Keratinocyte (primary cell): ENCODE measurements around the gene AP1S3. TPM values are rescaled to one million over a fixed set of nuclear protein-coding genes. Genes with fewer than 3 reads are reported as not detected.
"Not testable (repeated sequence)": the region's sequence is repeated elsewhere in the genome, so short reads cannot be mapped to it uniquely, and the experiment has no call there.

Experiments used
- DNase-seq: peaks from one replicate; pipeline ENCODE4 v3.0.0-alpha.2; 2011; ENCODE audit warnings: low read depth, missing footprints, low spot score
- FAIRE-seq: peaks from 2 replicates; lab custom pipeline; 2011; peaks lifted over from hg19 to GRCh38; lab: Jason Lieb, UNC
- H2AFZ ChIP-seq: 2 replicates; pipeline ENCODE4 v1.6.0; 2012; ENCODE audit warnings: low read length, control low read depth, inconsistent platforms; ENCODE audit not compliant: control insufficient read depth
- H3K27ac ChIP-seq: 2 replicates; pipeline ENCODE4 v1.5.1; 2011; ENCODE audit warnings: low read length; ENCODE audit not compliant: control insufficient read depth, insufficient read depth
- H3K27me3 ChIP-seq: 3 replicates; pipeline ENCODE4 v1.6.0; 2011; ENCODE audit warnings: low read length; ENCODE audit not compliant: control insufficient read depth, insufficient read depth; ENCODE audit errors: extremely low read depth
- H3K36me3 ChIP-seq, 2 experiments: 2 replicates in 1 of 2; 3 replicates in 1 of 2; pipeline ENCODE4 v1.5.1; 2011; ENCODE audit warnings: low read length in 2 of 2, mild to moderate bottlenecking in 1 of 2; ENCODE audit not compliant: control insufficient read depth in 2 of 2, insufficient read depth in 2 of 2; ENCODE audit errors: extremely low read depth in 1 of 2
- H3K4me1 ChIP-seq: 3 replicates; pipeline ENCODE4 v1.5.1; 2011; ENCODE audit warnings: low read length; ENCODE audit not compliant: control insufficient read depth, insufficient read depth; ENCODE audit errors: extremely low read depth
- H3K4me2 ChIP-seq: 3 replicates; pipeline ENCODE4 v1.6.0; 2011; ENCODE audit warnings: low read depth, low read length; ENCODE audit not compliant: control insufficient read depth, insufficient read depth; ENCODE audit errors: extremely low read depth
- H3K4me3 ChIP-seq, 3 experiments: fragments of 200-600 bp in 1 of 3; sonication (generic) in 1 of 3; 2 replicates in 2 of 3; 3 replicates in 1 of 3; pipeline ENCODE4 v1.5.1; 2011 to 2016; ENCODE audit warnings: low read length in 3 of 3, mild to moderate bottlenecking in 3 of 3, control low read depth in 2 of 3, inconsistent platforms in 1 of 3, low read depth in 1 of 3, mixed read lengths in 1 of 3, mixed run types in 1 of 3, moderate library complexity in 1 of 3; ENCODE audit not compliant: control insufficient read depth in 2 of 3, insufficient read depth in 2 of 3; ENCODE audit errors: extremely low read depth in 1 of 3
- H3K79me2 ChIP-seq: 2 replicates; pipeline ENCODE4 v1.6.0; 2012; ENCODE audit warnings: low read length; ENCODE audit not compliant: control insufficient read depth, insufficient read depth
- H3K9ac ChIP-seq: 3 replicates; pipeline ENCODE4 v1.6.0; 2011; ENCODE audit warnings: low read length; ENCODE audit not compliant: control insufficient read depth, insufficient read depth; ENCODE audit errors: extremely low read depth
- H3K9me1 ChIP-seq: 3 replicates; pipeline ENCODE4 v1.6.0; 2011; ENCODE audit warnings: low read length; ENCODE audit not compliant: control insufficient read depth, insufficient read depth; ENCODE audit errors: extremely low read depth
- H3K9me3 ChIP-seq: 2 replicates; pipeline ENCODE4 v1.5.1; 2012; ENCODE audit warnings: low read depth, low read length; ENCODE audit not compliant: control insufficient read depth
- H4K20me1 ChIP-seq: 3 replicates; pipeline ENCODE4 v1.6.0; 2011; ENCODE audit warnings: low read length; ENCODE audit not compliant: control insufficient read depth, insufficient read depth; ENCODE audit errors: extremely low read depth
- CTCF ChIP-seq, 3 experiments: IDR thresholded peaks in 1 of 3; conservative IDR thresholded peaks in 1 of 3; optimal IDR thresholded peaks in 1 of 3; 2 replicates in 2 of 3; 3 replicates in 1 of 3; pipeline versions ENCODE3 to v1.5.1; 2011; ENCODE audit warnings: low read length in 3 of 3, mild to moderate bottlenecking in 3 of 3, moderate library complexity in 2 of 3, control low read depth in 1 of 3, inconsistent platforms in 1 of 3; ENCODE audit not compliant: insufficient read depth in 2 of 3; ENCODE audit errors: extremely low read depth in 1 of 3
- EZH2 ChIP-seq: IDR thresholded peaks from one replicate; pipeline ENCODE4 v1.6.1; 2012; ENCODE audit warnings: inconsistent platforms, mild to moderate bottlenecking, low read length, moderate library complexity
- dilution Hi-C: fragments of 300-500 bp; cut with MboI; formaldehyde crosslinking; loops from one replicate; pipeline ENCODE4 v1.7.0; 2020; ENCODE audit warnings: low sequenced_read_pairs; ENCODE audit not compliant: extremely low pct_ligation_motif_present
- polyA plus RNA-seq, 5 experiments: library from polyadenylated mRNA; depleted of rRNA in 3 of 5; stranded (reverse) in 3 of 5; stranded (forward) in 1 of 5; unstranded in 1 of 5; fragments of >200 nt; gene quantifications; 1 replicate in 1 of 5; 2 replicates in 3 of 5; 3 replicates in 1 of 5; pipeline versions ENCODE4 v1.2.1 to v1.2.3, GENCODE V29; 2011 to 2012; ENCODE audit warnings: missing spikeins in 2 of 5, low read depth in 1 of 5, low replicate concordance in 1 of 5

AP1S3 gene
- polyA plus RNA-seq, 1 donor (not counting 4 experiments of a cell fraction or from before 2014, with no cell fraction given) = 33.7 TPM

GRCh38 chr2:223764796-223765195 is 72.6 kb downstream of the AP1S3 start:
- H3K9ac ChIP-seq = no peak overlapping the region
- H3K36me3 ChIP-seq = peaks cover 4 to 6% of the 10 kb centered on the region in 2 experiments
- no peak overlapping the region for H3K4me2 ChIP-seq
- no peaks in the 10 kb centered on the region for H3K9me1 ChIP-seq
- TF ChIP-seq CTCF (optimal IDR thresholded peaks at IDR 0.05 in 1 of 3, IDR thresholded peaks at IDR 0.05 in 1 of 3, conservative IDR thresholded peaks at IDR 0.05 in 1 of 3; ENCODE audit: extremely low read depth in 1 of 3, insufficient read depth in 2 of 3, low read length in 3 of 3) = no peak
- no peak for TF ChIP-seq EZH2
- FAIRE-seq = no peak
- no peaks in the 10 kb centered on the region for H3K79me2 ChIP-seq
- H2AFZ ChIP-seq = no peak overlapping the region
- no peaks in the 10 kb centered on the region for H3K27me3 ChIP-seq
- dilution Hi-C loops = no loop called here
- peaks cover 20% of the 10 kb centered on the region for H3K4me1 ChIP-seq
- no peaks in the 10 kb centered on the region for H4K20me1 ChIP-seq
- DNase-seq = no peak
- H3K9me3 ChIP-seq = no peaks in the 10 kb centered on the region
- no peak overlapping the region for H3K27ac ChIP-seq
- H3K4me3 ChIP-seq = no peak overlapping the region

GRCh38 chr2:223762853-223763252 is 74.5 kb downstream of the AP1S3 start:
- H3K4me1 ChIP-seq = peaks cover 35% of the 10 kb centered on the region
- H3K27ac ChIP-seq = no peak overlapping the region

GRCh38 chr2:223761746-223762145 is 75.6 kb downstream of the AP1S3 start:
- dilution Hi-C loops, H4K20me1 ChIP-seq, H2AFZ ChIP-seq, H3K9me3 ChIP-seq, H3K27me3 ChIP-seq, H3K9me1 ChIP-seq, H3K4me2 ChIP-seq, H3K4me3 ChIP-seq, DNase-seq, FAIRE-seq, H3K79me2 ChIP-seq, H3K9ac ChIP-seq, H3K36me3 ChIP-seq: not testable (repeated sequence)
- Histone ChIP-seq H3K27ac (peak overlapping the region; percentile 98), H3K4me1 (peaks cover 35% of the 10 kb centered on the region)

More at GRCh38 chr2:223762853-223763252, 74.5 kb downstream of the AP1S3 start:
- no peaks in the 10 kb centered on the region for H3K9me1 ChIP-seq
- peaks cover 0 to 3% of the 10 kb centered on the region in 2 experiments for H3K36me3 ChIP-seq
- no peaks in the 10 kb centered on the region for H4K20me1 ChIP-seq
- H2AFZ ChIP-seq = no peak overlapping the region
- no peaks in the 10 kb centered on the region for H3K9me3 ChIP-seq
- H3K79me2 ChIP-seq = no peaks in the 10 kb centered on the region
- DNase-seq (no peak), FAIRE-seq (no peak)
- no peak overlapping the region for H3K4me3 ChIP-seq
- no peak overlapping the region for H3K4me2 ChIP-seq
- dilution Hi-C loops = no loop called here
- no peak overlapping the region for H3K9ac ChIP-seq
- no peaks in the 10 kb centered on the region for H3K27me3 ChIP-seq
- TF ChIP-seq EZH2 = no peak
- no peak for TF ChIP-seq CTCF (optimal IDR thresholded peaks at IDR 0.05 in 1 of 3, IDR thresholded peaks at IDR 0.05 in 1 of 3, conservative IDR thresholded peaks at IDR 0.05 in 1 of 3; ENCODE audit: extremely low read depth in 1 of 3, insufficient read depth in 2 of 3, low read length in 3 of 3)
